Chondrocyte (in vitro differentiated cells): ENCODE data around the gene AP5B1. TPM values are rescaled to one million over a fixed set of nuclear protein-coding genes. Genes with fewer than 3 reads are reported as not detected.
"Not testable (repeated sequence)": the region's sequence is repeated elsewhere in the genome, so short reads cannot be mapped to it uniquely, and the experiment has no call there.

ENCODE experiments used
- DNase-seq: peaks from one replicate; pipeline ENCODE4 v3.0.0; 2021; ENCODE audit warnings: mixed read lengths, low spot score
- H3K27ac Mint-ChIP-seq: one replicate; pipeline ENCODE4 v1.8.0; 2021; ENCODE audit warnings: mild to moderate bottlenecking, moderate library complexity, mixed read lengths; ENCODE audit not compliant: unreplicated experiment
- H3K27me3 Mint-ChIP-seq: 2 replicates; pipeline ENCODE4 v1.8.0; 2021; ENCODE audit warnings: low read depth, mixed read lengths
- H3K36me3 Mint-ChIP-seq: 2 replicates; pipeline ENCODE4 v1.8.0; 2021; ENCODE audit warnings: low read depth, mixed read lengths
- H3K4me1 Mint-ChIP-seq: 2 replicates; pipeline ENCODE4 v1.8.0; 2021; ENCODE audit warnings: low read depth, mild to moderate bottlenecking, mixed read lengths
- H3K4me3 Mint-ChIP-seq: one replicate; pipeline ENCODE4 v1.8.0; 2021; ENCODE audit warnings: mild to moderate bottlenecking, moderate library complexity, mixed read lengths; ENCODE audit not compliant: unreplicated experiment
- H3K9me3 Mint-ChIP-seq: 2 replicates; pipeline ENCODE4 v1.8.0; 2021; ENCODE audit warnings: low read depth, mixed read lengths
- CTCF ChIP-seq: fragments of 200-600 bp; sonication (generic); IDR thresholded peaks from 2 replicates; pipeline ENCODE4 v1.5.0; 2021; ENCODE audit warnings: antibody characterized with exemption, mild to moderate bottlenecking, moderate library complexity
- total RNA-seq: library from RNA; stranded (reverse); gene quantifications from 3 replicates; pipeline ENCODE4 v1.2.1, GENCODE V29; 2021

AP5B1 gene
- total RNA-seq, 1 donor from 2014 or later = 14.1 TPM

GRCh38 chr11:65767406-65767805, 13.4 kb downstream of the AP5B1 start:
- H3K4me1 Mint-ChIP-seq = peaks cover 3% of the 10 kb centered on the region
- no peak overlapping the region for H3K27ac Mint-ChIP-seq
- no peak overlapping the region for H3K4me3 Mint-ChIP-seq
- no peak for DNase-seq
- H3K27me3 Mint-ChIP-seq = no peaks in the 10 kb centered on the region
- no peaks in the 10 kb centered on the region for H3K9me3 Mint-ChIP-seq
- TF ChIP-seq CTCF = no peak
- H3K36me3 Mint-ChIP-seq = no peaks in the 10 kb centered on the region

GRCh38 chr11:65766535-65766934, 14.2 kb downstream of the AP5B1 start:
- no peaks in the 10 kb centered on the region for H3K36me3 Mint-ChIP-seq
- no peak for TF ChIP-seq CTCF
- no peak for DNase-seq
- no peaks in the 10 kb centered on the region for H3K9me3 Mint-ChIP-seq
- no peaks in the 10 kb centered on the region for H3K27me3 Mint-ChIP-seq
- no peak overlapping the region for H3K4me3 Mint-ChIP-seq
- H3K4me1 Mint-ChIP-seq = peaks cover 3% of the 10 kb centered on the region
- H3K27ac Mint-ChIP-seq = no peak overlapping the region

DNA sequence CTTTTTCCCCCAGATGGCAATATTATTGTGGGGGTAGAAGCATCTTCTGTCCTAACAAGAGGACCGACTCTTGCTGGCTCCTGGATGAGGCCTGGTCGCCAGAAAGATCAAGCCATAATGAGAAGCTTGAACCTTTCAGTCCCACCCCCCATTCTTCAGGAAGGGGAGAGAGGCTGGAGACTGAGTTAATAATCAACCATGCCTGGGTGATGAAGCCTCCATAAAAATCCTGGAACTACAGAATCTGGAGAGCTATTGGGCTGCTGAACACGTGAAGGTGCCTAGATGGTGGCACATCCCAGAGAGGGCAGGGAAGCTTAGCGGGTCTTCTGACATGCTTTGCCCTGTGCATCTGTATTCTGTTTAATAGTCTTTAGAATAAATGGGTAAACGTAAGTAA, 16.3 kb downstream of the AP5B1 start:
- Mint-ChIP-seq H3K9me3 (peaks cover under 1% of the 10 kb centered on the region), H3K4me1 (peaks cover 3% of the 10 kb centered on the region), H3K27me3 (no peaks in the 10 kb centered on the region), H3K4me3 (no peak overlapping the region), H3K27ac (no peak overlapping the region), H3K36me3 (no peaks in the 10 kb centered on the region)
- TF ChIP-seq CTCF = no peak
- DNase-seq = no peak

- not testable (repeated sequence) for H3K27me3 Mint-ChIP-seq, H3K27ac Mint-ChIP-seq, H3K36me3 Mint-ChIP-seq, H3K4me3 Mint-ChIP-seq, H3K9me3 Mint-ChIP-seq, H3K4me1 Mint-ChIP-seq, DNase-seq
Measured at GRCh38 chr11:65762816-65763215, 18.0 kb downstream of the AP5B1 start.

GRCh38 chr11:65762169-65762568, 18.6 kb downstream of the AP5B1 start:
- not testable (repeated sequence) for H3K9me3 Mint-ChIP-seq, H3K4me1 Mint-ChIP-seq, H3K27ac Mint-ChIP-seq, DNase-seq, H3K4me3 Mint-ChIP-seq, H3K36me3 Mint-ChIP-seq, H3K27me3 Mint-ChIP-seq

GRCh38 chr11:65745049-65745448, 35.7 kb downstream of the AP5B1 start:
- no peak overlapping the region for H3K4me3 Mint-ChIP-seq

More at GRCh38 chr11:65745049-65745448, 35.7 kb downstream of the AP5B1 start:
- no peak for TF ChIP-seq CTCF
- Mint-ChIP-seq H3K27ac (no peak overlapping the region), H3K27me3 (peaks cover 1% of the 10 kb centered on the region), H3K4me1 (peaks cover 3% of the 10 kb centered on the region), H3K9me3 (peaks cover 7% of the 10 kb centered on the region), H3K36me3 (no peaks in the 10 kb centered on the region)
- DNase-seq = no peak
